Measurements from ENCODE around the gene HEPN1.

The HEPN1 gene

GRCh38 chr11:124895471-124895971 lies 23.5 kb upstream of the HEPN1 start:
- H3K4me3 ChIP-seq (ENCODE audit: low read depth, low read length): no peak overlapping the region
- TF ChIP-seq CTCF (IDR thresholded peaks at IDR 0.05; ENCODE audit: borderline replicate concordance, insufficient read depth, low read depth, low read length): no peak

DNA sequence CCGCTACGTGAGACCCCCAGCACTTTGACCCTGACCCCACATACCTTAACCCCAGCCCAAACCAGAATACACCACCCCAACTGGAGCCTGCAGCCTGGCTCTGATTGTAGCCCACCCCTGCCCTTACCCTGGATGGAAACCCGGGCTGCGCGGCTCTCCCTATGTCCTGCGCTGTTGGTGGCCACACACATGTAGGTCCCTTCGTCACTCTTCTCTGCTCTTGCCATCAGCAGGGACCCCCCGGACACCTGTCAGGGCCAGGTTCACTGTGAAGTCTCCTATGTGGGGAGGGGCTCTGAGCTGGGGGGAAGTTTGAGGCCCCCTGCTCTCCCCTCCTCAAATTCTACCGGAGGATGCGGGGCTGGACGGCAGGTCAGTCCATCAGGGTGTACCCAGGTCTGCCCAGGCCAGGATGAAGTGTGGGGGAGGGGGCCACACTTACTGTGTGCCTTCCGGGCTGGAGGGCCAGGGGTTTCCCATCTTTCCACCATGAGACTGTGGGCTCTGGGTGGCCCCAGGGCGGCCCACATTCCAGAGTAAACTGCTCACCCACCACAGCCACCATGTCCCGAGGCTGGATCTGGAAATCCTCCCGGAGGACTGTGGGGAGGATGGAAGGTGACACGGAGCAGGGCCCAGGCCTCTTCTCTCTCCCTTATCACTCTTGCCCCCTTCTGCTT lies 22.8 kb upstream of the HEPN1 start:
- TF ChIP-seq CTCF (IDR thresholded peaks at IDR 0.05; ENCODE audit: borderline replicate concordance, insufficient read depth, low read depth, low read length): no peak
- H3K4me3 ChIP-seq (ENCODE audit: low read depth, low read length): no peak overlapping the region

DNA sequence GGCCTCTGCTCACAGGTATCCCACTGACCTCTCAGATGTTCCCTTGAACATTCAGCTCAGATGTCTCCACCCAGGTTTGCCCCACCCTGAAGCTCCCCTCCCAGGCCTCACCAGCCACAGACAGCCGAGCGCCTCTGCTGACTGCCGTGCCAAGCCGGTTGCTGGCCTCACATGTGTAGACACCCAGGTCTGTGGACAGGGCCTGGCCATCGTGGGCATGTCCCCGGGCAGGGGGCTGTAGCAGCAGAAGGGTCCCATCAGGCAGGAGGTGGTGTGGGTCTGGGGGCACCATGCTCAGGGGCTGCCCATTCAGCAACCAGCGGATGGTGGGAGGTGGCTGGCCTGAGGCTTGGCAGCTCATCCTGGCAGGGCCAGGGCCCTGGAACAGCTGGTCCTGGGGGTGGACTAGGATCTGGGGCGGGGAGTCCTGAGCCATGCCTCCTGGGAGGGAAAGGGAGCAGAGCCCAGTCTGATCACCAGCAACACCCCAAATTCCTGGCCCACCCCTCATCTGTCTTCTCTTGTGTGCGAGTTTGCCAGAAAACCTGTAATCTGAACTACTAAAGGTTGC lies 22.1 kb upstream of the HEPN1 start:
- no peak for TF ChIP-seq CTCF (IDR thresholded peaks at IDR 0.05; ENCODE audit: borderline replicate concordance, insufficient read depth, low read depth, low read length)
- no peak overlapping the region for H3K4me3 ChIP-seq (ENCODE audit: low read depth, low read length)

- TF ChIP-seq CTCF (IDR thresholded peaks at IDR 0.05; ENCODE audit: borderline replicate concordance, insufficient read depth, low read depth, low read length): no peak
- H3K4me3 ChIP-seq (ENCODE audit: low read depth, low read length): no peak within 1 kb of the TSS
These were observed 21.3 kb upstream of the HEPN1 start, which contains the start of gene ROBO4 for GRCh38 chr11:124897674-124898262. Gene ROBO4, minus strand, starts transcription at chr11:124897865. Its CDS starts 70 bp downstream, at chr11:124897795.

DNA sequence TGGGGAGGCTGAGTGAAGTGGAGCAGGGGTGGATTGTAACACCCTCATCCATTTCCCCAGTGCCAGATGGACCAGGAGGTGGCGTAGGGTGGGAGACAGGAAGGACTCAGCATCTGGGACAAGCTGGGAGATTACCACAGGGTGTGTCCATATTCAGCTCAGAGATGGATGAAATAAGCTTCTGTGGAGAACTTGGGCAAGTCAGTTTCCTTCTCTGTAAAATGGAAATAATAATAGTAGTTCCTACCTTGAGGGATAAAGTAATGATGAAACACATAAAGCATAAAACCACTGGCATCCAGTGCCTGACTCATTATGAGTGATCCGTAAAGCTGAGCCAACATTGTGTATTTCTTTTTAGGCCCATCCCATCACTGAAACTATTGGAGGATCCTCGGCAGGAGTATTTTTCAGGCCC lies 20.8 kb upstream of the HEPN1 start:
- H3K4me3 ChIP-seq (ENCODE audit: low read depth, low read length): no peak overlapping the region
- no peak for TF ChIP-seq CTCF (IDR thresholded peaks at IDR 0.05; ENCODE audit: borderline replicate concordance, insufficient read depth, low read depth, low read length)

- TF ChIP-seq CTCF (IDR thresholded peaks at IDR 0.05; ENCODE audit: borderline replicate concordance, insufficient read depth, low read depth, low read length): no peak
- no peak overlapping the region for H3K4me3 ChIP-seq (ENCODE audit: low read depth, low read length)
These were observed 20.3 kb upstream of the HEPN1 start for GRCh38 chr11:124898711-124899110.
